HS-5 (cell line): ENCODE results near the gene CLCF1.
A peak's percentile ranks its signal among the peaks of the same experiment; 100 is the strongest.

Experiments used
- DNase-seq: peaks from one replicate; pipeline ENCODE4 v3.0.0-alpha.2; 2012; ENCODE audit warnings: low read depth

Gene CLCF1

GRCh38 chr11:67372993-67373647 is at the start of gene CLCF1:
CLCF1 (minus strand) TSS chr11:67373598; CDS start chr11:67373539, 59 bp downstream.
- no peak for DNase-seq

GRCh38 chr11:67422891-67423290 is 49.5 kb upstream of the CLCF1 start:
- DNase-seq = no peak

- no peak for DNase-seq
Observed at GRCh38 chr11:67421430-67422031, 48.1 kb upstream of the CLCF1 start.

GRCh38 chr11:67420646-67421429 is 47.4 kb upstream of the CLCF1 start:
- DNase-seq = peak; percentile 48

- no peak for DNase-seq
Observed at GRCh38 chr11:67420147-67420645, 46.8 kb upstream of the CLCF1 start.

GRCh38 chr11:67419325-67420049 is 46.1 kb upstream of the CLCF1 start:
- DNase-seq = no peak

- DNase-seq = no peak
Observed at GRCh38 chr11:67418476-67419281, 45.3 kb upstream of the CLCF1 start.

- no peak for DNase-seq
Observed at GRCh38 chr11:67417425-67417824, 44.0 kb upstream of the CLCF1 start.

- DNase-seq = no peak
Observed at GRCh38 chr11:67416416-67417335, 43.3 kb upstream of the CLCF1 start.

GRCh38 chr11:67415501-67416304 is 42.3 kb upstream of the CLCF1 start, which contains the start of gene CARNS1:
CARNS1 (plus strand) TSS chr11:67415678; CDS start chr11:67416200, 522 bp downstream.
- no peak for DNase-seq

- DNase-seq = no peak
Observed at GRCh38 chr11:67413266-67413849, 40.0 kb upstream of the CLCF1 start.

GRCh38 chr11:67412495-67413179 is 39.2 kb upstream of the CLCF1 start:
- DNase-seq = no peak

GRCh38 chr11:67411785-67412152 is 38.4 kb upstream of the CLCF1 start:
- DNase-seq = no peak

- DNase-seq = no peak
Observed at GRCh38 chr11:67410984-67411784, 37.8 kb upstream of the CLCF1 start.

- no peak for DNase-seq
Observed at GRCh38 chr11:67410369-67410831, 37.0 kb upstream of the CLCF1 start.

- no peak for DNase-seq
Observed at GRCh38 chr11:67409781-67410368, 36.5 kb upstream of the CLCF1 start.

- DNase-seq = no peak
Observed at GRCh38 chr11:67409261-67409666, 35.9 kb upstream of the CLCF1 start.
